A549 (cell line): ENCODE data around the gene DENND6A. TPM values are rescaled to one million over a fixed set of nuclear protein-coding genes. Genes with fewer than 3 reads are reported as not detected.

Experiments
- ATAC-seq, 2 experiments: fragments of 200-7000 bp in 1 of 2; fragments of >200 bp in 1 of 2; cut with Nextera tagmentation in 1 of 2; cut with Tn5 transposase in 1 of 2; 3 replicates each; pipeline versions ENCODE4 v1.8.0 to v1.9.1; 2018 to 2020; ENCODE audit warnings: mild to moderate bottlenecking in 1 of 2, moderate library complexity in 1 of 2
- CTCF ChIA-PET: fragments of 300-600 bp; sonication (Branson Sonifier 250); formaldehyde crosslinking; extraction: SDS; loops from one replicate; lab custom pipeline; 2021; ENCODE audit warnings: antibody characterized with exemption, inconsistent platforms; lab: Yijun Ruan, JAX
- POLR2A ChIA-PET: fragments of 350-600 bp; formaldehyde crosslinking; extraction: SDS; loops from one replicate; lab custom pipeline; 2021; ENCODE audit warnings: antibody characterized with exemption, inconsistent platforms; lab: Yijun Ruan, JAX
- DNase-seq, 2 experiments: peaks; one replicate each; pipeline versions ENCODE4 v3.0.0 to v3.0.0-alpha.2; 2011 to 2016; ENCODE audit warnings: low read depth in 1 of 2, low spot score in 1 of 2
- FAIRE-seq: peaks from 2 replicates; lab custom pipeline; 2011; peaks lifted over from hg19 to GRCh38; lab: Jason Lieb, UNC
- H3K27ac ChIP-seq, 2 experiments: fragments of >200 bp; sonication (Bioruptor Twin); formaldehyde crosslinking; 3 replicates each; pipeline ENCODE4 v1.5.1; 2016 to 2017
- H3K4me1 ChIP-seq: fragments of >200 bp; sonication (Bioruptor Twin); formaldehyde crosslinking; 3 replicates; pipeline ENCODE4 v1.6.1; 2016
- H3K4me2 ChIP-seq: fragments of >200 bp; sonication (Bioruptor Twin); formaldehyde crosslinking; 3 replicates; pipeline ENCODE4 v1.6.1; 2016
- H3K4me3 ChIP-seq: fragments of >200 bp; sonication (Bioruptor Twin); formaldehyde crosslinking; 3 replicates; pipeline ENCODE4 v1.5.1; 2016
- H3K9me3 ChIP-seq: fragments of >200 bp; sonication (Bioruptor Twin); formaldehyde crosslinking; 3 replicates; pipeline ENCODE4 v1.6.1; 2016
- BHLHE40 ChIP-seq: IDR thresholded peaks from 2 replicates; pipeline ENCODE4 v1.6.1; 2012; ENCODE audit warnings: low read depth, low read length, inconsistent platforms
- CBX8 ChIP-seq: fragments of 200-600 bp; sonication (generic); IDR thresholded peaks from 2 replicates; pipeline ENCODE4 v1.6.1; 2016
- CHD2 ChIP-seq: fragments of 150-350 bp; IDR thresholded peaks from 2 replicates; pipeline ENCODE4 v1.6.1; 2014; ENCODE audit warnings: low read length; ENCODE audit not compliant: partially characterized antibody
- CHD4 ChIP-seq: fragments of 200-600 bp; sonication (generic); IDR thresholded peaks from 2 replicates; pipeline ENCODE4 v1.6.1; 2016; ENCODE audit warnings: antibody characterized with exemption, mild to moderate bottlenecking, borderline replicate concordance
- ELK1 ChIP-seq: fragments of 150-350 bp; IDR thresholded peaks from 2 replicates; pipeline ENCODE4 v1.6.1; 2014; ENCODE audit warnings: low read depth, mild to moderate bottlenecking, low read length
- ESRRA ChIP-seq: fragments of 150-350 bp; IDR thresholded peaks from 2 replicates; pipeline ENCODE4 v1.6.1; 2014; ENCODE audit warnings: mild to moderate bottlenecking, low read length, borderline replicate concordance
- FOSB ChIP-seq: fragments of 250-450 bp; sonication (Bioruptor Pico); IDR thresholded peaks from 2 replicates; pipeline ENCODE4 v1.5.0; 2020; ENCODE audit warnings: mild to moderate bottlenecking, moderate library complexity
- GATA3 ChIP-seq: IDR thresholded peaks from 2 replicates; pipeline ENCODE4 v1.6.1; 2012; ENCODE audit warnings: borderline replicate concordance
- HDAC2 ChIP-seq: fragments of 200-600 bp; sonication (generic); IDR thresholded peaks from 2 replicates; pipeline ENCODE4 v1.6.1; 2016
- HOXA7 ChIP-seq: fragments of 250-450 bp; sonication (Bioruptor Pico); IDR thresholded peaks from 2 replicates; pipeline ENCODE4 v1.5.0; 2020; ENCODE audit warnings: mild to moderate bottlenecking, moderate library complexity
- HOXB13 ChIP-seq: fragments of 250-450 bp; sonication (Bioruptor Pico); IDR thresholded peaks from 2 replicates; pipeline ENCODE4 v1.5.0; 2020; ENCODE audit warnings: low read depth, mild to moderate bottlenecking, moderate library complexity
- JUNB ChIP-seq: fragments of >200 bp; sonication (Bioruptor Twin); formaldehyde crosslinking; IDR thresholded peaks from 2 replicates; pipeline ENCODE4 v1.6.1; 2016
- KDM1A ChIP-seq: fragments of 200-600 bp; sonication (generic); IDR thresholded peaks from 2 replicates; pipeline ENCODE4 v1.6.1; 2016; ENCODE audit warnings: low read depth, mild to moderate bottlenecking
- KDM5A ChIP-seq: fragments of 200-600 bp; sonication (generic); IDR thresholded peaks from 2 replicates; pipeline ENCODE4 v1.6.1; 2016; ENCODE audit warnings: antibody characterized with exemption, mild to moderate bottlenecking
- RCOR1 ChIP-seq: fragments of 150-350 bp; IDR thresholded peaks from 2 replicates; pipeline ENCODE4 v1.6.1; 2014; ENCODE audit warnings: antibody characterized with exemption, low read length, low read depth
- SREBF2 ChIP-seq: fragments of 450-650 bp; IDR thresholded peaks from 2 replicates; pipeline ENCODE4 v1.6.1; 2014; ENCODE audit warnings: mild to moderate bottlenecking, moderate library complexity
- TFCP2L1 ChIP-seq: fragments of 250-450 bp; sonication (Bioruptor Pico); IDR thresholded peaks from 2 replicates; pipeline ENCODE4 v1.5.0; 2021; ENCODE audit warnings: mild to moderate bottlenecking
- ZNF302 ChIP-seq: fragments of 250-450 bp; sonication (Bioruptor Pico); IDR thresholded peaks from 2 replicates; pipeline ENCODE4 v1.9.0; 2021; ENCODE audit warnings: inconsistent platforms, mild to moderate bottlenecking, moderate library complexity
- WGBS: methylation state at CpG from one replicate; pipeline ENCODE4 v1.1.6; 2017; ENCODE audit errors: missing lambda C conversion rate; 5-methylcytosine and 5-hydroxymethylcytosine counted together
- polyA plus RNA-seq, 4 experiments: library from polyadenylated mRNA; depleted of rRNA in 3 of 4; stranded (reverse); fragments of >200 nt; fragmentation: RNase III in 1 of 4; extraction: RNeasy Plus Mini Kit Qiagen cat#74134 plus additional on column Dnase treatment in 1 of 4; gene quantifications; 2 replicates in 3 of 4; 3 replicates in 1 of 4; pipeline ENCODE4 v1.2.3, GENCODE V29; 2011 to 2017
- TF ChIP-seq, protein P1 (sequence below): IDR thresholded peaks from 2 replicates; pipeline ENCODE4 v1.6.1; 2012
- TF ChIP-seq, protein P2 (sequence below): fragments of 200-600 bp; sonication (generic); IDR thresholded peaks from 2 replicates; pipeline ENCODE4 v1.6.1; 2016; ENCODE audit warnings: antibody characterized with exemption, mild to moderate bottlenecking, moderate library complexity
- TF ChIP-seq, protein P3 (sequence below): fragments of 250-450 bp; sonication (Bioruptor Pico); IDR thresholded peaks from 2 replicates; pipeline ENCODE4 v1.5.0; 2020; ENCODE audit warnings: low read depth, mild to moderate bottlenecking, moderate library complexity

DENND6A gene
- polyA plus RNA-seq, 2 of the 4 experiments (the other 2 are of a cell fraction), result 5.4 to 18.1 TPM

DNA sequence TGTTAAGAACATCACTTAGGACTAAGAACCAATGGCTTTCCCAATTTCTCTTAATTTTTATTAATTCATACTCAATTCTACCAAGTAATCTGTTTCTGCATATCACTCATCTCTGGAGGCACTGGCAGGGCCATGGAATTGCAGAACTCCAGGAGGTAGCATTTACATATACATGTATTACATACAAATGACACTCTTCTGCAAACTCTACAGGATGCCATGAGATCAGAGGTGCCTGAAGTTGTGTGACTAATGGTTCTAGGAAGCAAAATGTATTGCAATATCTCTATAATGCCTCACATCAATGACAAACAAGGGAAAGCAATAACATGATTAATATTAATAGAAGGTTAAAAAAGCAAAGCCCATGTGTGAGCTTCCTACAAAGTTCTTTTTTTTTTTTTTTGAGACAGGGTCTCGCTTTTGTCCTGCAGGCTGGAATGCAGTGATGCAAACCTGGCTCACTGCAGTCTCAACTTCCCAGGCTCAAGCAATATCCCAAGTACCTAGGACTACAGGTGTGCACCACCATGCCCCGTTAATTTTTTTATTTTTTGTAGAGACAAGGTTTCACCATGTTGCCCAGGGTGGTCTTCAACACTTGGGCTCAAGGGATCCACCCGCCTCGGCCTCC is 33.0 kb downstream of the DENND6A start:
- no peak overlapping the region for H3K27ac ChIP-seq
- 96% methylated on average over 4 of the region's 4 CpGs for WGBS
- ChIA-PET POLR2A (no interaction called here), CTCF (interaction anchor here (0.6 kb wide), 1 partner anchor 214 kb away, joined by 3 read pairs; no protein-coding TSS in a partner anchor)
- ATAC-seq (no peak), DNase-seq (no peak), FAIRE-seq (no peak)
- H3K4me1 ChIP-seq, result peaks cover 15% of the 10 kb centered on the region
- TF ChIP-seq HOXA7 (CRISPR knock-in tag) (no peak), HOXB13 (CRISPR knock-in tag) (no peak)
- no peaks in the 10 kb centered on the region for H3K9me3 ChIP-seq
- no peak overlapping the region for H3K4me2 ChIP-seq
- no peak overlapping the region for H3K4me3 ChIP-seq

GRCh38 chr3:57659004-57659673 is 33.7 kb downstream of the DENND6A start:
- Histone ChIP-seq H3K4me2 (no peak overlapping the region), H3K4me3 (no peak overlapping the region), H3K27ac (no peak overlapping the region), H3K9me3 (no peaks in the 10 kb centered on the region), H3K4me1 (peaks cover 15% of the 10 kb centered on the region)
- TF ChIP-seq KDM1A (no peak), ESRRA (no peak), CBX8 (no peak), FOSB (CRISPR knock-in tag) (no peak), CHD2 (no peak), ZNF302 (CRISPR knock-in tag) (no peak), HDAC2 (no peak), SREBF2 (no peak), BHLHE40 (no peak), ELK1 (no peak), JUNB (no peak), GATA3 (no peak)
- TF ChIP-seq, protein P1, sequence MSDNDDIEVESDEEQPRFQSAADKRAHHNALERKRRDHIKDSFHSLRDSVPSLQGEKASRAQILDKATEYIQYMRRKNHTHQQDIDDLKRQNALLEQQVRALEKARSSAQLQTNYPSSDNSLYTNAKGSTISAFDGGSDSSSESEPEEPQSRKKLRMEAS, result no peak
- DNase-seq (no peak), FAIRE-seq (no peak), ATAC-seq (no peak)
- ChIA-PET POLR2A (no interaction called here), CTCF (no interaction called here)
- 89% methylated on average over 1 of the region's 1 CpG for WGBS

- DNase-seq, result no peak
- ATAC-seq, result no peak
- TF ChIP-seq RCOR1 (no peak), GATA3 (no peak), KDM5A (no peak), CHD4 (no peak), TFCP2L1 (no peak)
- TF ChIP-seq, protein P2, sequence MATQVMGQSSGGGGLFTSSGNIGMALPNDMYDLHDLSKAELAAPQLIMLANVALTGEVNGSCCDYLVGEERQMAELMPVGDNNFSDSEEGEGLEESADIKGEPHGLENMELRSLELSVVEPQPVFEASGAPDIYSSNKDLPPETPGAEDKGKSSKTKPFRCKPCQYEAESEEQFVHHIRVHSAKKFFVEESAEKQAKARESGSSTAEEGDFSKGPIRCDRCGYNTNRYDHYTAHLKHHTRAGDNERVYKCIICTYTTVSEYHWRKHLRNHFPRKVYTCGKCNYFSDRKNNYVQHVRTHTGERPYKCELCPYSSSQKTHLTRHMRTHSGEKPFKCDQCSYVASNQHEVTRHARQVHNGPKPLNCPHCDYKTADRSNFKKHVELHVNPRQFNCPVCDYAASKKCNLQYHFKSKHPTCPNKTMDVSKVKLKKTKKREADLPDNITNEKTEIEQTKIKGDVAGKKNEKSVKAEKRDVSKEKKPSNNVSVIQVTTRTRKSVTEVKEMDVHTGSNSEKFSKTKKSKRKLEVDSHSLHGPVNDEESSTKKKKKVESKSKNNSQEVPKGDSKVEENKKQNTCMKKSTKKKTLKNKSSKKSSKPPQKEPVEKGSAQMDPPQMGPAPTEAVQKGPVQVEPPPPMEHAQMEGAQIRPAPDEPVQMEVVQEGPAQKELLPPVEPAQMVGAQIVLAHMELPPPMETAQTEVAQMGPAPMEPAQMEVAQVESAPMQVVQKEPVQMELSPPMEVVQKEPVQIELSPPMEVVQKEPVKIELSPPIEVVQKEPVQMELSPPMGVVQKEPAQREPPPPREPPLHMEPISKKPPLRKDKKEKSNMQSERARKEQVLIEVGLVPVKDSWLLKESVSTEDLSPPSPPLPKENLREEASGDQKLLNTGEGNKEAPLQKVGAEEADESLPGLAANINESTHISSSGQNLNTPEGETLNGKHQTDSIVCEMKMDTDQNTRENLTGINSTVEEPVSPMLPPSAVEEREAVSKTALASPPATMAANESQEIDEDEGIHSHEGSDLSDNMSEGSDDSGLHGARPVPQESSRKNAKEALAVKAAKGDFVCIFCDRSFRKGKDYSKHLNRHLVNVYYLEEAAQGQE, result no peak
- TF ChIP-seq, protein P3, sequence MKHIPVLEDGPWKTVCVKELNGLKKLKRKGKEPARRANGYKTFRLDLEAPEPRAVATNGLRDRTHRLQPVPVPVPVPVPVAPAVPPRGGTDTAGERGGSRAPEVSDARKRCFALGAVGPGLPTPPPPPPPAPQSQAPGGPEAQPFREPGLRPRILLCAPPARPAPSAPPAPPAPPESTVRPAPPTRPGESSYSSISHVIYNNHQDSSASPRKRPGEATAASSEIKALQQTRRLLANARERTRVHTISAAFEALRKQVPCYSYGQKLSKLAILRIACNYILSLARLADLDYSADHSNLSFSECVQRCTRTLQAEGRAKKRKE (CRISPR knock-in tag), result no peak
- H3K4me2 ChIP-seq, result no peak overlapping the region
- CTCF ChIA-PET, result interaction anchor here (0.7 kb wide), 1 partner anchor 167 kb away, joined by 3 read pairs; no protein-coding TSS in a partner anchor
- H3K4me3 ChIP-seq, result no peak overlapping the region
- no peak for FAIRE-seq
- peaks cover 15% of the 10 kb centered on the region for H3K4me1 ChIP-seq
- POLR2A ChIA-PET, result no interaction called here
- no peaks in the 10 kb centered on the region for H3K9me3 ChIP-seq
- no peak overlapping the region for H3K27ac ChIP-seq
Measured at GRCh38 chr3:57658536-57658935, 34.3 kb downstream of the DENND6A start.
